ENCODE measurements around the gene FOXP2. TPM values are rescaled to one million over a fixed set of nuclear protein-coding genes. Genes with fewer than 3 reads are reported as not detected.
"Not testable (repeated sequence)": the region's sequence is repeated elsewhere in the genome, so short reads cannot be mapped to it uniquely, and the experiment has no call there.

The FOXP2 gene
- total RNA-seq, 1 donor, result 17.4 TPM

- TF ChIP-seq CTCF (IDR thresholded peaks at IDR 0.05; ENCODE audit: insufficient read depth, low read length), result no peak
- no peak for DNase-seq (ENCODE audit: low read depth)
- no peak overlapping the region for H3K4me3 ChIP-seq (ENCODE audit: low read depth, low read length)
Measured at GRCh38 chr7:114432703-114433102, 18.1 kb downstream of the FOXP2 start.

- TF ChIP-seq CTCF (IDR thresholded peaks at IDR 0.05; ENCODE audit: insufficient read depth, low read length), result no peak
- DNase-seq (ENCODE audit: low read depth), result no peak
- H3K4me3 ChIP-seq (ENCODE audit: low read depth, low read length), result no peak overlapping the region
Measured at GRCh38 chr7:114439581-114439980, 25.0 kb downstream of the FOXP2 start.

GRCh38 chr7:114440927-114441326, 26.3 kb downstream of the FOXP2 start:
- not testable (repeated sequence) for DNase-seq (ENCODE audit: low read depth)

GRCh38 chr7:114444196-114444595, 29.6 kb downstream of the FOXP2 start:
- no peak overlapping the region for H3K4me3 ChIP-seq (ENCODE audit: low read depth, low read length)
- DNase-seq (ENCODE audit: low read depth), result no peak
- no peak for TF ChIP-seq CTCF (IDR thresholded peaks at IDR 0.05; ENCODE audit: insufficient read depth, low read length)

More at GRCh38 chr7:114440927-114441326, 26.3 kb downstream of the FOXP2 start:
- not testable (repeated sequence) for H3K4me3 ChIP-seq (ENCODE audit: low read depth, low read length)

GRCh38 chr7:114450431-114450830, 35.8 kb downstream of the FOXP2 start:
- TF ChIP-seq CTCF (IDR thresholded peaks at IDR 0.05; ENCODE audit: insufficient read depth, low read length), result no peak
- no peak overlapping the region for H3K4me3 ChIP-seq (ENCODE audit: low read depth, low read length)
- DNase-seq (ENCODE audit: low read depth), result peak; percentile 4

- no peak for TF ChIP-seq CTCF (IDR thresholded peaks at IDR 0.05; ENCODE audit: insufficient read depth, low read length)
- DNase-seq (ENCODE audit: low read depth), result no peak
- no peak overlapping the region for H3K4me3 ChIP-seq (ENCODE audit: low read depth, low read length)
Measured at GRCh38 chr7:114459574-114459973, 45.0 kb downstream of the FOXP2 start.

- no peak for TF ChIP-seq CTCF (IDR thresholded peaks at IDR 0.05; ENCODE audit: insufficient read depth, low read length)
- DNase-seq (ENCODE audit: low read depth), result no peak
- no peak overlapping the region for H3K4me3 ChIP-seq (ENCODE audit: low read depth, low read length)
Measured at GRCh38 chr7:114460021-114460420, 45.4 kb downstream of the FOXP2 start.
